Ishikawa (cell line): ENCODE results near the gene DAND5.

Experiments
- CEBPB ChIP-seq: IDR thresholded peaks from 2 replicates; pipeline ENCODE4 v1.6.1; 2012
- CREB1 ChIP-seq: IDR thresholded peaks from 2 replicates; pipeline ENCODE4 v1.6.1; 2012; ENCODE audit warnings: low read depth
- EGR1 ChIP-seq: IDR thresholded peaks from 2 replicates; pipeline ENCODE4 v1.6.1; 2012
- EP300 ChIP-seq: IDR thresholded peaks from 2 replicates; pipeline ENCODE4 v1.6.1; 2012; ENCODE audit warnings: borderline replicate concordance
- FOXM1 ChIP-seq: IDR thresholded peaks from 2 replicates; pipeline ENCODE4 v1.6.1; 2012; ENCODE audit warnings: low read depth, borderline replicate concordance
- NFIC ChIP-seq: IDR thresholded peaks from 2 replicates; pipeline ENCODE4 v1.6.1; 2012
- RAD21 ChIP-seq: IDR thresholded peaks from 2 replicates; pipeline ENCODE4 v1.6.1; 2012; ENCODE audit warnings: low read depth
- TAF1 ChIP-seq: IDR thresholded peaks from 2 replicates; pipeline ENCODE4 v1.6.1; 2012; ENCODE audit warnings: low read depth, mild to moderate bottlenecking
- TCF12 ChIP-seq: IDR thresholded peaks from 2 replicates; pipeline ENCODE4 v1.6.1; 2012; ENCODE audit warnings: low read depth
- TEAD4 ChIP-seq: IDR thresholded peaks from 2 replicates; pipeline ENCODE4 v1.6.1; 2012
- USF1 ChIP-seq: IDR thresholded peaks from 2 replicates; pipeline ENCODE4 v1.6.1; 2012
- YY1 ChIP-seq: IDR thresholded peaks from 2 replicates; pipeline ENCODE4 v1.6.1; 2012; ENCODE audit warnings: low read depth
- ZBTB7A ChIP-seq: IDR thresholded peaks from 2 replicates; pipeline ENCODE4 v1.6.1; 2012; ENCODE audit warnings: low read depth
- TF ChIP-seq, protein P1 (sequence below): IDR thresholded peaks from 2 replicates; pipeline ENCODE4 v1.6.1; 2012; ENCODE audit warnings: low read depth, mild to moderate bottlenecking
- TF ChIP-seq, protein P2 (sequence below): IDR thresholded peaks from 2 replicates; pipeline ENCODE4 v1.6.1; 2012

Gene DAND5

DNA sequence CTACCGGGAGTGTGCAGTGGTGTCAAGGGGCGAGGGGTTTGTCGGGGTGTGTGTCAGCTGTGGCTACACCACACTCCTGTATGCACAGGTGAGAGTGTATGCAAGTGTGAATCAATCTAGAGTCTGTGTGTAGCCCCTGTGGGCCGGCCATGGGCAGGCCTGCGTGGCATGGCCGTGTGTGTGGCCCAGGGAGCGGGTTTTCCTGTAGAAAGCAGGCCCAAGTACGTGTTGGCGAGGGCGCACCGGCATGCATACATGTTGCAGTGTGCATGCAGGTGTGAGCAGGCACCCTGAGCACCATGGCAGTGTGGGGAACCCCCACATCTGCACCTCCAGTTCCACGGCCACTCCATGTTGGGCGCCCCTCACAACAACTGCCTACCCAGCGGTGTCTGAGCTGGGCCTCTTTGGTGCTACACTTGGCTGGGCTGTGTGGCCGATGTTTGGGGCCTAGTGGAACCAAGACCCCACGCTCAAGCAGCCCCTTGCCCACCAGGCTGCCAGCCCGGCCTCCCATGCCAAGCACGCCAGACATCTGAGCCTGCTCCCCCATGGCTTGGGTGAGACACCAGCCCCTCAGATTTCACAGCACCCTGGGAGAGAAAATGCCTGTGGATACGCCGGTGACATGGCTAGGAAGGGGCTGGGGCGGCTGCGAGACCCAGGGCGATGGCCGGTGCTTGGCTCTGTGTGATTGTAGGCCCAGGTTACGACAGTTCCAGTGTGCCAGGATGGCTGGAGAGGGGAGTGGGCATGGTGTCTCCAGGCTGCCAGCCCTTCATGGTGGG lies 28.0 kb downstream of the DAND5 start:
- TF ChIP-seq YY1 = no peak
- 0 out of 2 replicates have a peak, but pooled peaks have one; percentile 29 for TF ChIP-seq ZBTB7A
- TF ChIP-seq, protein P1, sequence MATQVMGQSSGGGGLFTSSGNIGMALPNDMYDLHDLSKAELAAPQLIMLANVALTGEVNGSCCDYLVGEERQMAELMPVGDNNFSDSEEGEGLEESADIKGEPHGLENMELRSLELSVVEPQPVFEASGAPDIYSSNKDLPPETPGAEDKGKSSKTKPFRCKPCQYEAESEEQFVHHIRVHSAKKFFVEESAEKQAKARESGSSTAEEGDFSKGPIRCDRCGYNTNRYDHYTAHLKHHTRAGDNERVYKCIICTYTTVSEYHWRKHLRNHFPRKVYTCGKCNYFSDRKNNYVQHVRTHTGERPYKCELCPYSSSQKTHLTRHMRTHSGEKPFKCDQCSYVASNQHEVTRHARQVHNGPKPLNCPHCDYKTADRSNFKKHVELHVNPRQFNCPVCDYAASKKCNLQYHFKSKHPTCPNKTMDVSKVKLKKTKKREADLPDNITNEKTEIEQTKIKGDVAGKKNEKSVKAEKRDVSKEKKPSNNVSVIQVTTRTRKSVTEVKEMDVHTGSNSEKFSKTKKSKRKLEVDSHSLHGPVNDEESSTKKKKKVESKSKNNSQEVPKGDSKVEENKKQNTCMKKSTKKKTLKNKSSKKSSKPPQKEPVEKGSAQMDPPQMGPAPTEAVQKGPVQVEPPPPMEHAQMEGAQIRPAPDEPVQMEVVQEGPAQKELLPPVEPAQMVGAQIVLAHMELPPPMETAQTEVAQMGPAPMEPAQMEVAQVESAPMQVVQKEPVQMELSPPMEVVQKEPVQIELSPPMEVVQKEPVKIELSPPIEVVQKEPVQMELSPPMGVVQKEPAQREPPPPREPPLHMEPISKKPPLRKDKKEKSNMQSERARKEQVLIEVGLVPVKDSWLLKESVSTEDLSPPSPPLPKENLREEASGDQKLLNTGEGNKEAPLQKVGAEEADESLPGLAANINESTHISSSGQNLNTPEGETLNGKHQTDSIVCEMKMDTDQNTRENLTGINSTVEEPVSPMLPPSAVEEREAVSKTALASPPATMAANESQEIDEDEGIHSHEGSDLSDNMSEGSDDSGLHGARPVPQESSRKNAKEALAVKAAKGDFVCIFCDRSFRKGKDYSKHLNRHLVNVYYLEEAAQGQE = no peak

DNA sequence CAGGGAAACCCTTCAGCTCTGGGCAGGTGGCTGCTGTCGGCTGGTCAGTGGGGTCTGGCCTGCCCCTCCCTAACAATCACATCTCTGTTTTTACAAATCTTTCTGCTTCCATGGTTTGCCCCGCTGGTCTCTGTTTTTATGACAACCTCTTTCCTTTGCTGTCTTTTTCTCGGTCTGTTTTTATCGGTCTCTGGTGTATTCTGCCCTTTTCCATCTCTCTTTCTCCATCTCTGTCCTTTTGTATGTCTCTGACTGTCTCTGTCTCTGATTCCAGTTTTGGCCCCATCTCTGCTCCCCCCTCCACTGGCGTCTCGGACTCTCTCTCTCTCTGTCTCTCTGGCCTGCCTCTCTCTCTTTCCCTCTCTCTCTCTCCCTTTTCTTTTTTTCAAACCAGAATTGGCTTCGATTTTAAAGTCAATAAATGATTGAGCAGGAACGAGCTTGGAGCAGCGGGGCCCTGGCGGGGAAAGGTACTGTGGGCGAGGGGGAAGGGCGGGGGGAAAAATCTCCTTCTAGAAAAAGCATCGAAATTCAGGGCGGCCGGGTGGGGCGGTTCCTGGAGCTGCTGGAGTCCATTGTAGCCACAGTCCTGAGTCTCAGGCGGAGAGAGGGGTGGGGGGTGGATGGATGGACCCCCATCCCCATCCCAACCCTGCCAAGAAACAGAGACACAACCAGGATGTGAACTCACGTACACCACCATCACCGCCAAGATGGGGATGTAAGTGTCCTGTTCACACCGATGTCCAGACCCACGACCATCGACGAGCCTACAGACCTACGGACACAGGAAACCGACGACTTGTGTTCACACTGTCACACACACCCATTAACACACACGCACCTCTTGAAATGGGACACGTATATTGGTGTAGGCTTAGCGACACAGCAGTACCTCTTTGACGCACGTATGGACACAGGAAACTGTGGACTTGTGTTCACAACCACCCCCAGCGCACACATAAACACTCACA lies 28.9 kb downstream of the DAND5 start:
- TF ChIP-seq EP300 (no peak), USF1 (no peak), NFIC (no peak), CREB1 (no peak), EGR1 (no peak), TEAD4 (no peak), CEBPB (no peak), ZBTB7A (no peak), TAF1 (no peak), FOXM1 (no peak)
- TF ChIP-seq, protein P1 = no peak

GRCh38 chr19:13001166-13001501 lies 31.8 kb downstream of the DAND5 start:
- TF ChIP-seq YY1 (no peak), EGR1 (no peak), FOXM1 (no peak), CREB1 (no peak), RAD21 (no peak), USF1 (no peak), CEBPB (no peak), EP300 (no peak), TEAD4 (no peak), ZBTB7A (no peak), TAF1 (no peak), TCF12 (no peak), NFIC (no peak)
- TF ChIP-seq, protein P1 = no peak
- TF ChIP-seq, protein P2, sequence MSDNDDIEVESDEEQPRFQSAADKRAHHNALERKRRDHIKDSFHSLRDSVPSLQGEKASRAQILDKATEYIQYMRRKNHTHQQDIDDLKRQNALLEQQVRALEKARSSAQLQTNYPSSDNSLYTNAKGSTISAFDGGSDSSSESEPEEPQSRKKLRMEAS = no peak

- TF ChIP-seq TAF1 = no peak
- TF ChIP-seq FOXM1 = no peak
- TF ChIP-seq NFIC = no peak
- no peak for TF ChIP-seq ZBTB7A
- TF ChIP-seq, protein P2 = no peak
- no peak for TF ChIP-seq CEBPB
- TF ChIP-seq EGR1 = no peak
- TF ChIP-seq USF1 = no peak
- TF ChIP-seq TCF12 = no peak
- TF ChIP-seq, protein P1 = no peak
- no peak for TF ChIP-seq RAD21
- no peak for TF ChIP-seq EP300
- TF ChIP-seq YY1 = no peak
These were observed 32.3 kb downstream of the DAND5 start for GRCh38 chr19:13001502-13002165.
